HepG2 (cell line): ENCODE data around the gene BCL2L11. TPM values are rescaled to one million over a fixed set of nuclear protein-coding genes. Genes with fewer than 3 reads are reported as not detected.

Experiments
- ARNTL ChIP-seq: sonication (generic); formaldehyde crosslinking; IDR thresholded peaks from 2 replicates; pipeline ENCODE4 v1.4.0; 2020; ENCODE audit warnings: mild to moderate bottlenecking, missing genetic modification reagents
- ASH2L ChIP-seq: fragments of 300-600, 200-600 bp; sonication (generic); IDR thresholded peaks from 2 replicates; pipeline ENCODE4 v1.7.0; 2017; ENCODE audit warnings: low read depth, mild to moderate bottlenecking, moderate library complexity, mixed read lengths, low read length; ENCODE audit not compliant: insufficient read length
- HOMEZ ChIP-seq: IDR thresholded peaks from 2 replicates; pipeline ENCODE4 v1.6.1; 2016; ENCODE audit warnings: low read depth
- MBNL3 ChIP-seq: fragments of 250-450 bp; sonication (Bioruptor Pico); conservative IDR thresholded peaks from 2 replicates; pipeline ENCODE4 v1.8.0; 2022; ENCODE audit warnings: mild to moderate bottlenecking, inconsistent platforms
- NFE2L1 ChIP-seq: sonication (generic); formaldehyde crosslinking; IDR thresholded peaks from 2 replicates; pipeline ENCODE4 v1.4.0; 2020; ENCODE audit warnings: missing genetic modification reagents, mild to moderate bottlenecking, borderline replicate concordance
- NFIB ChIP-seq: sonication (generic); formaldehyde crosslinking; IDR thresholded peaks from 2 replicates; pipeline ENCODE4 v1.9.0; 2021; ENCODE audit warnings: missing genetic modification reagents, mild to moderate bottlenecking, borderline replicate concordance
- PAX8 ChIP-seq: sonication (generic); formaldehyde crosslinking; IDR thresholded peaks from 2 replicates; pipeline ENCODE4 v1.8.0; 2022; ENCODE audit warnings: mild to moderate bottlenecking, missing genetic modification reagents, borderline replicate concordance
- PHF20 ChIP-seq: sonication (generic); formaldehyde crosslinking; IDR thresholded peaks from 2 replicates; pipeline ENCODE4 v1.5.0; 2020; ENCODE audit warnings: mild to moderate bottlenecking, missing genetic modification reagents
- TFDP2 ChIP-seq: sonication (generic); formaldehyde crosslinking; IDR thresholded peaks from 2 replicates; pipeline ENCODE4 v1.4.0; 2020; ENCODE audit warnings: missing genetic modification reagents
- THAP8 ChIP-seq: sonication (generic); formaldehyde crosslinking; IDR thresholded peaks from 2 replicates; pipeline ENCODE4 v1.5.1; 2020; ENCODE audit warnings: missing genetic modification reagents, mild to moderate bottlenecking, borderline replicate concordance
- ZBTB25 ChIP-seq: IDR thresholded peaks from 2 replicates; pipeline ENCODE4 v1.6.1; 2018; ENCODE audit warnings: missing genetic modification reagents
- ZFP91 ChIP-seq: sonication (generic); formaldehyde crosslinking; IDR thresholded peaks from 2 replicates; pipeline ENCODE4 v1.9.0; 2022; ENCODE audit warnings: missing genetic modification reagents, mild to moderate bottlenecking, borderline replicate concordance
- ZNF143 ChIP-seq: sonication (generic); formaldehyde crosslinking; IDR thresholded peaks from 2 replicates; pipeline ENCODE4 v1.4.0; 2020; ENCODE audit warnings: missing genetic modification reagents
- ZNF331 ChIP-seq: sonication (generic); formaldehyde crosslinking; IDR thresholded peaks from 2 replicates; pipeline ENCODE4 v1.4.0; 2020; ENCODE audit warnings: missing genetic modification reagents
- ZNF710 ChIP-seq: sonication (generic); formaldehyde crosslinking; IDR thresholded peaks from 2 replicates; pipeline ENCODE4 v1.5.0; 2020; ENCODE audit warnings: mild to moderate bottlenecking, missing genetic modification reagents, borderline replicate concordance
- ZUFSP ChIP-seq: sonication (generic); formaldehyde crosslinking; IDR thresholded peaks from 2 replicates; pipeline ENCODE4 v1.9.0; 2021; ENCODE audit warnings: missing genetic modification reagents, mild to moderate bottlenecking, borderline replicate concordance
- polyA plus RNA-seq, 8 experiments: library from polyadenylated mRNA; depleted of rRNA in 3 of 8; stranded (reverse) in 7 of 8; unstranded in 1 of 8; fragments of >200 nt; fragmentation: Illumina TruSeq in 4 of 8; extraction: Trizol in 4 of 8; gene quantifications; 2 replicates each; pipeline versions ENCODE4 v1.2.1 to v1.2.3, GENCODE V29; 2011 to 2016; ENCODE audit warnings: low read depth in 4 of 8, missing spikeins in 1 of 8, mixed read lengths in 1 of 8; ENCODE audit not compliant: insufficient read depth in 1 of 8
- total RNA-seq, 5 experiments: library from RNA; depleted of rRNA; stranded (reverse); fragments of >200 nt; fragmentation: Illumina TruSeq; extraction: Trizol; gene quantifications; 2 replicates each; pipeline ENCODE4 v1.2.3, GENCODE V29; 2016; ENCODE audit warnings: low read depth in 1 of 5

Gene BCL2L11
- total and polyA plus RNA-seq, 2 of the 13 experiments (the other 11 are each of a cell fraction or from before 2014, with no cell fraction given): 6.1 to 9.7 TPM

- TF ChIP-seq ZFP91 (CRISPR knock-in tag): peak; percentile 93
- TF ChIP-seq HOMEZ (CRISPR knock-in tag): peak; percentile 50; the same call in 1 of the 2 replicates
- TF ChIP-seq NFE2L1 (CRISPR knock-in tag): no peak
- peak; percentile 62; the same call in 1 of the 2 replicates for TF ChIP-seq ZNF143 (CRISPR knock-in tag)
- no peak for TF ChIP-seq MBNL3 (CRISPR knock-in tag)
- peak; percentile 87 for TF ChIP-seq ASH2L
- peak; percentile 99 for TF ChIP-seq PAX8 (CRISPR knock-in tag)
- peak; percentile 37; the same call in 1 of the 2 replicates for TF ChIP-seq THAP8 (CRISPR knock-in tag)
- no peak for TF ChIP-seq ZUFSP (CRISPR knock-in tag)
- peak; percentile 94 for TF ChIP-seq TFDP2 (CRISPR knock-in tag)
- TF ChIP-seq ZNF331 (CRISPR knock-in tag): peak; percentile 96
- no peak for TF ChIP-seq NFIB (CRISPR knock-in tag)
- peak; percentile 71 for TF ChIP-seq PHF20 (CRISPR knock-in tag)
- peak; percentile 96; the same call in 1 of the 2 replicates for TF ChIP-seq ZBTB25 (CRISPR knock-in tag)
- TF ChIP-seq ARNTL (CRISPR knock-in tag): peak; percentile 93
- TF ChIP-seq ZNF710 (CRISPR knock-in tag): 0 out of 2 replicates have a peak, but pooled peaks have one; percentile 72
Measured at GRCh38 chr2:111120253-111121027, at the start of gene BCL2L11 (continued).
